Measurements from ENCODE around the gene EDNRB. TPM values are rescaled to one million over a fixed set of nuclear protein-coding genes. Genes with fewer than 3 reads are reported as not detected.

Gene EDNRB
- polyA plus RNA-seq, 3 donors = 0.08 to 0.53 (median 0.37) TPM

GRCh38 chr13:77871596-77871995 is 47.0 kb downstream of the EDNRB start:
- no peaks in the 10 kb centered on the region for H3K79me2 ChIP-seq (ENCODE audit: insufficient read depth, low read length)
- H3K9me3 Mint-ChIP-seq = peaks cover 11 to 14% (median 13%) of the 10 kb centered on the region in 7 donors
- H3K4me3 ChIP-seq (replicated peaks in 1 of 3; ENCODE audit: low read depth in 2 of 3, low read length in 3 of 3) = no peak overlapping the region
- H3K9me3 ChIP-seq (replicated peaks in 1 of 2; ENCODE audit: control insufficient read depth in 1 of 2, insufficient read depth in 1 of 2, low read length in 2 of 2) = peaks cover 9 to 10% of the 10 kb centered on the region in 2 donors
- no peak overlapping the region for H3K4me3 Mint-ChIP-seq
- no peaks in the 10 kb centered on the region for H3K36me3 ChIP-seq (replicated peaks in 1 of 2; ENCODE audit: control insufficient read depth in 1 of 2, insufficient read depth in 2 of 2, low read length in 2 of 2)
- no peak for TF ChIP-seq CTCF (IDR thresholded peaks at IDR 0.05)
- peaks cover 3 to 5% of the 10 kb centered on the region in 2 donors for H3K36me3 Mint-ChIP-seq
- H4K20me1 ChIP-seq (ENCODE audit: insufficient read depth, low read length) = no peaks in the 10 kb centered on the region
- DNase-seq = no peak
- H3K27ac ChIP-seq (ENCODE audit: low read depth in 1 of 2, low read length in 2 of 2) = no peak overlapping the region
- H3K4me1 ChIP-seq (ENCODE audit: control insufficient read depth in 1 of 2, insufficient read depth in 2 of 2, low read length in 2 of 2) = no peaks in the 10 kb centered on the region
- H3K27me3 Mint-ChIP-seq (ENCODE audit: low read depth in 3 of 3) = no peaks in the 10 kb centered on the region
- no peak overlapping the region for H3K9ac ChIP-seq (ENCODE audit: insufficient read depth, low read length, poor library complexity, severe bottlenecking)
- H3K4me1 Mint-ChIP-seq = peaks cover 8% of the 10 kb centered on the region
- intact Hi-C loops (cut with micrococcal nuclease) = loop anchor here in 1 of 2 donors (5.0 kb wide), 1 partner anchor 156 kb away; no protein-coding TSS in a partner anchor
- no peak overlapping the region for H3K4me2 ChIP-seq (replicated peaks; ENCODE audit: extremely low read depth, low read length, poor library complexity, severe bottlenecking)
- no peak overlapping the region for H2AFZ ChIP-seq (ENCODE audit: insufficient read depth, low read depth, low read length, poor library complexity, severe bottlenecking)
- no peak overlapping the region for H3K27ac Mint-ChIP-seq
- H3K27me3 ChIP-seq (ENCODE audit: control insufficient read depth in 2 of 2, insufficient read depth in 2 of 2, low read length in 2 of 2) = no peaks in the 10 kb centered on the region

GRCh38 chr13:77868717-77869116 is 49.9 kb downstream of the EDNRB start:
- 100% methylated on average over 1 of the region's 1 CpG for WGBS (ENCODE audit: insufficient coverage)
- DNase-seq = peak in 2 of 3 donors; percentile 35 to 38
- Histone ChIP-seq H4K20me1 (ENCODE audit: insufficient read depth, low read length) (no peaks in the 10 kb centered on the region), H3K79me2 (ENCODE audit: insufficient read depth, low read length) (no peaks in the 10 kb centered on the region), H3K9ac (ENCODE audit: insufficient read depth, low read length, poor library complexity, severe bottlenecking) (no peak overlapping the region), H3K4me3 (replicated peaks in 1 of 3; ENCODE audit: low read depth in 2 of 3, low read length in 3 of 3) (no peak overlapping the region), H3K9me3 (replicated peaks in 1 of 2; ENCODE audit: control insufficient read depth in 1 of 2, insufficient read depth in 1 of 2, low read length in 2 of 2) (peaks cover 9 to 10% of the 10 kb centered on the region in 2 donors), H3K4me2 (replicated peaks; ENCODE audit: extremely low read depth, low read length, poor library complexity, severe bottlenecking) (no peak overlapping the region), H3K27me3 (ENCODE audit: control insufficient read depth in 2 of 2, insufficient read depth in 2 of 2, low read length in 2 of 2) (no peaks in the 10 kb centered on the region), H3K27ac (ENCODE audit: low read depth in 1 of 2, low read length in 2 of 2) (no peak overlapping the region), H3K4me1 (ENCODE audit: control insufficient read depth in 1 of 2, insufficient read depth in 2 of 2, low read length in 2 of 2) (no peaks in the 10 kb centered on the region), H3K36me3 (replicated peaks in 1 of 2; ENCODE audit: control insufficient read depth in 1 of 2, insufficient read depth in 2 of 2, low read length in 2 of 2) (no peaks in the 10 kb centered on the region), H2AFZ (ENCODE audit: insufficient read depth, low read depth, low read length, poor library complexity, severe bottlenecking) (no peak overlapping the region)
- Mint-ChIP-seq H3K9me3 (peaks cover 11 to 16% (median 13%) of the 10 kb centered on the region in 7 donors), H3K36me3 (peaks cover 3 to 5% of the 10 kb centered on the region in 2 donors), H3K27me3 (ENCODE audit: low read depth in 3 of 3) (peaks cover 0 to 3% (median 0%) of the 10 kb centered on the region in 3 donors), H3K4me1 (peaks cover 8% of the 10 kb centered on the region), H3K27ac (peak overlapping the region in 4 of 7 donors; percentile 46 to 77 (median 66)), H3K4me3 (no peak overlapping the region)
- intact Hi-C loops (cut with micrococcal nuclease) = no loop called here
- TF ChIP-seq CTCF (IDR thresholded peaks at IDR 0.05) = no peak
